ENCODE measurements around the gene SRCIN1.

DNA sequence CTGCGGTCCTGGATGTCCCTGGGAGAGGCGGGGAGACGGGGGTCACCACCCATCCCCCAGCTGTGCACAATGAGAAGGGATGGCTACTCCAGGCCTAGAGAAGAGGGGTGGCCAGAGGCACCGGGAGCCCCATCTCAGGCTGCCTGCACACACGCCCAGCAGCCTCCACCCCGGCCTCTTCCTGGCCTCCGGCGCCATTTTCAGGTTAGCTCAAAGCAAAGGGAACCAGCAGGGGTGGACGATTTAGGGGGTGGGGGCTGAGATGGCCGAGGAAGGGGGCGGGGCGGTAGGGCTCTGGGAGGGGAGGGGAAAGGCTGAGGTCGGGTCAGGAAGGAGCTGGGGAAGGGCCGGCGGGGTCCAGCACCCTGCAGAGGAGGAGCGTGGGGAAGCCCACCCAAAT is 42.8 kb downstream of the SRCIN1 start:
- TF ChIP-seq POLR2A (IDR thresholded peaks at IDR 0.05) (no peak), POLR2AphosphoS5 (IDR thresholded peaks at IDR 0.05) (no peak)

Data from breast epithelium (tissue), 3 donors.